ENCODE results near the gene PSME3.
"Not testable (repeated sequence)": the region's sequence is repeated elsewhere in the genome, so short reads cannot be mapped to it uniquely, and the experiment has no call there.

Gene PSME3

GRCh38 chr17:42878924-42879595 lies 45.9 kb downstream of the PSME3 start:
- DNase-seq = no peak

GRCh38 chr17:42879596-42879985 lies 46.4 kb downstream of the PSME3 start:
- no peak for DNase-seq

GRCh38 chr17:42880776-42881310 lies 47.6 kb downstream of the PSME3 start:
- no peak for DNase-seq

GRCh38 chr17:42881706-42882105 lies 48.5 kb downstream of the PSME3 start:
- DNase-seq = not testable (repeated sequence)

- no peak for DNase-seq
Measured at GRCh38 chr17:42882166-42882565, 49.0 kb downstream of the PSME3 start.

- no peak for DNase-seq
Measured at GRCh38 chr17:42883802-42884558, 50.8 kb downstream of the PSME3 start.

GRCh38 chr17:42885806-42886205 lies 52.6 kb downstream of the PSME3 start:
- DNase-seq = not testable (repeated sequence)

GRCh38 chr17:42886283-42887176 lies 53.3 kb downstream of the PSME3 start:
- no peak for DNase-seq

- no peak for DNase-seq
Measured at GRCh38 chr17:42889809-42890208, 56.6 kb downstream of the PSME3 start.

GRCh38 chr17:42891539-42892152 lies 58.4 kb downstream of the PSME3 start:
- peak; percentile 29 for DNase-seq

- no peak for DNase-seq
Measured at GRCh38 chr17:42893359-42893758, 60.2 kb downstream of the PSME3 start.

All from midbrain (tissue), 1 donor.